ACC112 (cell line): ENCODE results near the gene DTL.

ENCODE experiments used
- H2AFZ ChIP-seq: fragments of 200-600 bp; sonication (generic); one replicate; pipeline ENCODE4 v1.6.0; 2017; ENCODE audit warnings: antibody characterized with exemption, low read length; ENCODE audit not compliant: unreplicated experiment
- H3K27ac ChIP-seq: fragments of 200-600 bp; sonication (generic); 2 replicates; pipeline ENCODE4 v1.5.1; 2014; ENCODE audit warnings: low read depth, mild to moderate bottlenecking, antibody characterized with exemption, low read length, moderate library complexity
- H3K27me3 ChIP-seq: fragments of 200-600 bp; sonication (generic); 2 replicates; pipeline ENCODE4 v1.6.1; 2014; ENCODE audit warnings: mild to moderate bottlenecking, antibody characterized with exemption, low read length, moderate library complexity, mixed read lengths; ENCODE audit not compliant: insufficient read depth
- H3K36me3 ChIP-seq: fragments of 200-600 bp; sonication (generic); 2 replicates; pipeline ENCODE4 v1.6.1; 2016; ENCODE audit warnings: mild to moderate bottlenecking, antibody characterized with exemption, low read length, moderate library complexity, mixed read lengths; ENCODE audit not compliant: insufficient read depth
- H3K4me1 ChIP-seq: fragments of 200-600 bp; sonication (generic); one replicate; pipeline ENCODE4 v1.6.1; 2016; ENCODE audit warnings: low read length, mixed read lengths; ENCODE audit not compliant: insufficient read depth, unreplicated experiment, control insufficient read depth
- H3K4me3 ChIP-seq: fragments of 200-600 bp; sonication (generic); 2 replicates; pipeline ENCODE4 v1.5.1; 2014; ENCODE audit warnings: mild to moderate bottlenecking, low read depth, low read length
- H3K79me2 ChIP-seq: fragments of 200-600 bp; sonication (generic); one replicate; pipeline ENCODE4 v1.6.0; 2016; ENCODE audit warnings: low read length; ENCODE audit not compliant: control insufficient read depth, unreplicated experiment, insufficient read depth

Gene DTL

DNA sequence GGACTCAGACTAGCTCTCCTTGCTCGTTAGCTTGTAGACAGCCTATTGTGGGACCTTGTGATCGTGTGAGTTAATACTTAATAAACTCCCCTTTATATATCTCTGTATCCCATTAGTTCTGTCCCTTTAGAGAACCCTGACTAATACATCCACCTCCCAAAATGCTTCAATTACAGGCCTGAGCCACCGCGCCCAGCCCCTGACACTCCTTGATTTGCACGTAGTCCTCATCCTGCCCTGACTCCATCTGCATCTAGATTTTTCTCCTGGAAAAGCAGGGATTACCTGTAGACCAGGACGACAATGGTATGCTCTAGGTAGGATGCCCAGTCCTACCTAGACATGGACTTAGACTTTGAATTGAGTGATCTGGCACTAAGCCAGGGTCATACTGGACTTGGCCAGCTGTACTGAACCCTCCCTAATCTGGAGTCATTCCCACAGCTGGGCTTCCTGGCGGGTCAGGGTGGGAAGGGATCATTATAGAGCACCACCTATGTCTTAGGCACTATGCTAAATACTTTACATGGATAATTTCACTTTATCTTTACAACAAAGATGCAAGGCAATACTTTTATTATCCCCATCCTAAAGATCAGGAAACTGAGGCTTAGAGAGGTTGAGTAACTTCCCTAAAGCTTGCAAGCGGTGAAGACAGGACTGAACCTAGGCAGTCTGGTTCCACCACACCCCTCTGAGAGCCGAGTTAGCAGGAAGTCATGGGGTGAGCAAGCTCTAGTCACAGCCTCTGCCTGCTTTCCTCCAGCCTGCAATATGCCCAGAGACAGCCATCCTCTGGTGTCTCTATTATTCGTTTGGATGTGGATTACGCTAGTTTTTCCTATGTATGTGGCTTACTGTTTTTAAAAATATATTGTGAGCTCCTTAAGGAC lies 89.4 kb downstream of the DTL start:
- Histone ChIP-seq H3K79me2 (no peaks in the 10 kb centered on the region), H3K27me3 (no peaks in the 10 kb centered on the region), H3K36me3 (peaks cover 2% of the 10 kb centered on the region; the same call in 1 of the 2 replicates), H3K4me3 (no peak overlapping the region), H3K27ac (no peak overlapping the region), H3K4me1 (no peaks in the 10 kb centered on the region), H2AFZ (no peak overlapping the region)

- Histone ChIP-seq H3K36me3 (peaks cover 5% of the 10 kb centered on the region), H2AFZ (no peak overlapping the region), H3K4me3 (no peak overlapping the region), H3K79me2 (no peaks in the 10 kb centered on the region), H3K4me1 (no peaks in the 10 kb centered on the region), H3K27ac (no peak overlapping the region), H3K27me3 (no peaks in the 10 kb centered on the region)
Measured at GRCh38 chr1:212125654-212126053, 90.1 kb downstream of the DTL start.

DNA sequence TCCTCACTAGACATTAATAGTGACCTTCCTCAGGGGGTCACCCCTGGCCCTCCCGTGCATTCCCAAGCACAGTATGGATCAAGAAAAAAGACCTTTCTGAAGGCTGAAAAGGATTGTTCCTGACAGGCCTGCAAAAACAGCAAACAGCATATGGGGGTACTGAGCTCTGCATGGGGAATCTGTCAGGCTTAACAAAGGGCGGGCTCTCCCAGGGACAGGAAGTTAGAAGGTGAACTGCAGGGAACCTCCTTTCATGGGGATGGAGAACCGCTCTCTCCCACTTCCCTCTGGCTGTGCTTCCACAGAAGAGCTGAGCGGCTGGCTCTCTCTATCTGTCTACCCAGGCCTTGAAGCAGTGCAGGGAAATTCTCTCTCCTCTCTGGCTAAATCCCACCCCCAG lies 91.7 kb downstream of the DTL start:
- H2AFZ ChIP-seq: no peak overlapping the region
- no peak overlapping the region for H3K4me3 ChIP-seq
- no peaks in the 10 kb centered on the region for H3K27me3 ChIP-seq
- no peaks in the 10 kb centered on the region for H3K79me2 ChIP-seq
- H3K27ac ChIP-seq: no peak overlapping the region
- no peaks in the 10 kb centered on the region for H3K4me1 ChIP-seq
- peaks cover 5% of the 10 kb centered on the region for H3K36me3 ChIP-seq

DNA sequence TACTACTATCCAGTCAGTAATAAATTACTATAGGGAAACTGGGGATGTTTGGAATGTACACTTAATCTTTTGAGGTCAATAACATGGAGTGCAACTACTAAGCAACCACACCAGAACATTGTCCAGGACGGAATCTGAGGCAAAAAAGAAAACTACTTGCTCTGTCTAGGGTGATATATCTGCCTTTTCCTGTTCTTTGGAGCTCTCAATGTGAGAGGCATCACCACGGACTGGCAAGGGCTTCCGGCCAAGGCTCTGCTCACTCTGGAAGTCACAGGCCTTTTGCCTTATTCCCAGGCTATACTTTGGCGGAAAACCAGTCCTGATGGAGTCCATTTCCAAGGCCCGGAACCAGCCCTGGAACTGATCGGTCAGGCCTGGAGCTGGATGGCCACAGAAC lies 94.2 kb downstream of the DTL start:
- H3K36me3 ChIP-seq: peaks cover 5% of the 10 kb centered on the region
- no peaks in the 10 kb centered on the region for H3K4me1 ChIP-seq
- no peak overlapping the region for H3K4me3 ChIP-seq
- no peak overlapping the region for H3K27ac ChIP-seq
- no peaks in the 10 kb centered on the region for H3K27me3 ChIP-seq
- no peak overlapping the region for H2AFZ ChIP-seq
- H3K79me2 ChIP-seq: no peaks in the 10 kb centered on the region

- H3K27ac ChIP-seq: no peak overlapping the region
- no peaks in the 10 kb centered on the region for H3K79me2 ChIP-seq
- no peak overlapping the region for H3K4me3 ChIP-seq
- no peaks in the 10 kb centered on the region for H3K27me3 ChIP-seq
- H3K4me1 ChIP-seq: no peaks in the 10 kb centered on the region
- H3K36me3 ChIP-seq: peaks cover 5% of the 10 kb centered on the region
- no peak overlapping the region for H2AFZ ChIP-seq
Measured at GRCh38 chr1:212132025-212132424, 96.5 kb downstream of the DTL start.

DNA sequence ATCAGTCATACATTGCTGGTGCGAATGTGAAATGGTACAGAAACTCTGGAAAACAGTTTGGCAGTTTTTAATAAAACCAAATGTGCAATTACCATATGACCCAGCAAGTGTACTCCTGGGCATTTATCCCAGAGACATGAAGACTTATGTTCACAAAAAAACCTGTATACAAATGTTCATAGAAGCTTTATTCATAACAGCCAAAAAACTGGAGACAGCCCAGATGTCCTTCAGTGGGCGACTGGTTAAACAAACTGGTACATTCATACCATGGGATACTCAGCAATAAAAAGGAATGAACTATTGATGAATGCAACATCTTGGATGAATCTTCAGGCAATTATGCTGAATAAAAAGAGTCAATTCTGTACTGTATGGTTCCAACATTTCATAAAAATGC lies 97.8 kb downstream of the DTL start:
- H3K4me3 ChIP-seq: no peak overlapping the region
- no peaks in the 10 kb centered on the region for H3K79me2 ChIP-seq
- H3K27ac ChIP-seq: no peak overlapping the region
- no peak overlapping the region for H2AFZ ChIP-seq
- peaks cover 5% of the 10 kb centered on the region for H3K36me3 ChIP-seq
- H3K4me1 ChIP-seq: no peaks in the 10 kb centered on the region
- H3K27me3 ChIP-seq: no peaks in the 10 kb centered on the region

GRCh38 chr1:212135166-212135565 lies 99.6 kb downstream of the DTL start:
- peaks cover 2% of the 10 kb centered on the region; the same call in 1 of the 2 replicates for H3K36me3 ChIP-seq
- H3K27me3 ChIP-seq: no peaks in the 10 kb centered on the region
- no peak overlapping the region for H3K4me3 ChIP-seq
- H3K79me2 ChIP-seq: no peaks in the 10 kb centered on the region
- H3K4me1 ChIP-seq: no peaks in the 10 kb centered on the region
- H3K27ac ChIP-seq: no peak overlapping the region
- H2AFZ ChIP-seq: no peak overlapping the region

DNA sequence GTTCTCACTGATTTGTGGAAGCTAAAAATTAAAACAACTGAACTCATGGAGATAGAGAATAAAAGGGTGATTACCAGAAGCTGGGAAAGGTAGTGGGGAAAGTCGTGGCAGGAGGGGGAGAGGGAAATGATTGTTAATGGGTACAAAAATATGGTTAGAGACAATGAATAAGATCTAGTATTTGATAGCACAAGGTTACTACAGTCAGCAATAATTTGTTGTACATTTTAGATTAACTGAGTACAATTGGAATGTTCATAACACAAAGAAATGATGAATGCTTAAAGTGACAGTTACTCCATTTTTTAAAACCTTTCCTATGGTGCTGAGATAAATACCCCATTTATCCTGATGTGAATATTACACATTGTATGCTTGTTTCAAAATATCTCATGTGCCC lies 102.3 kb downstream of the DTL start:
- H2AFZ ChIP-seq: no peak overlapping the region
- H3K36me3 ChIP-seq: no peaks in the 10 kb centered on the region
- H3K27me3 ChIP-seq: no peaks in the 10 kb centered on the region
- H3K79me2 ChIP-seq: no peaks in the 10 kb centered on the region
- no peak overlapping the region for H3K4me3 ChIP-seq
- H3K27ac ChIP-seq: no peak overlapping the region
- no peaks in the 10 kb centered on the region for H3K4me1 ChIP-seq

GRCh38 chr1:212138457-212138856 lies 102.9 kb downstream of the DTL start:
- Histone ChIP-seq H3K4me3 (no peak overlapping the region), H3K27ac (no peak overlapping the region), H3K79me2 (no peaks in the 10 kb centered on the region), H2AFZ (no peak overlapping the region), H3K36me3 (no peaks in the 10 kb centered on the region), H3K27me3 (no peaks in the 10 kb centered on the region), H3K4me1 (no peaks in the 10 kb centered on the region)

GRCh38 chr1:212139526-212140135 lies 104.1 kb downstream of the DTL start:
- Histone ChIP-seq H3K27ac (no peak overlapping the region), H3K27me3 (no peaks in the 10 kb centered on the region), H3K4me1 (no peaks in the 10 kb centered on the region), H3K4me3 (no peak overlapping the region), H2AFZ (no peak overlapping the region), H3K36me3 (no peaks in the 10 kb centered on the region), H3K79me2 (no peaks in the 10 kb centered on the region)

DNA sequence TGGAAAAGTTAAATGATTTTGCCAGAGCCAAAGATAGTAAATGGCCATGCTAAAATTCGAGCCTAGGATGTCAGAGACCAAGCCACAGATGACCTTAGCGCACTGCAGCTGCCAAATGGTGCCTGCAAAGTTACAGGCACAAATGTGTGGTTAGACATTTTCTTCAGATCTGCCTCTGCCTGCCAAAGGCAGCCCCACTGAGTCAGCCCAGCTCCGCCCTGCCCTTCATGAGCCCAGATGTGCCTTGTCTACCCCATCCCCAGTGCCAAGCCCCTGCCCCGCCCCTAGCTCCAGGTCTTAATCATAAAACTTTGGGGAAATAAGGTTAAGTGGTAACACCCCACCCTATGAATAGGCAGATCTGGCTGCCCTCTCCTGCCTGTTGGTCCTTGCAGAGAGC lies 105.9 kb downstream of the DTL start:
- H3K79me2 ChIP-seq: no peaks in the 10 kb centered on the region
- H3K27me3 ChIP-seq: no peaks in the 10 kb centered on the region
- no peak overlapping the region for H3K4me3 ChIP-seq
- H3K4me1 ChIP-seq: no peaks in the 10 kb centered on the region
- no peaks in the 10 kb centered on the region for H3K36me3 ChIP-seq
- no peak overlapping the region for H3K27ac ChIP-seq
- H2AFZ ChIP-seq: no peak overlapping the region
